Ishikawa (cell line): ENCODE measurements around the gene CXCL14.
A peak's percentile ranks its signal among the peaks of the same experiment; 100 is the strongest.

ENCODE experiments used
- CEBPB ChIP-seq: IDR thresholded peaks from 2 replicates; pipeline ENCODE4 v1.6.1; 2012
- CREB1 ChIP-seq: IDR thresholded peaks from 2 replicates; pipeline ENCODE4 v1.6.1; 2012; ENCODE audit warnings: low read depth
- EGR1 ChIP-seq: IDR thresholded peaks from 2 replicates; pipeline ENCODE4 v1.6.1; 2012
- EP300 ChIP-seq: IDR thresholded peaks from 2 replicates; pipeline ENCODE4 v1.6.1; 2012; ENCODE audit warnings: borderline replicate concordance
- FOXM1 ChIP-seq: IDR thresholded peaks from 2 replicates; pipeline ENCODE4 v1.6.1; 2012; ENCODE audit warnings: low read depth, borderline replicate concordance
- MAX ChIP-seq: IDR thresholded peaks from 2 replicates; pipeline ENCODE4 v1.6.1; 2012
- NFIC ChIP-seq: IDR thresholded peaks from 2 replicates; pipeline ENCODE4 v1.6.1; 2012
- RAD21 ChIP-seq: IDR thresholded peaks from 2 replicates; pipeline ENCODE4 v1.6.1; 2012; ENCODE audit warnings: low read depth
- TAF1 ChIP-seq: IDR thresholded peaks from 2 replicates; pipeline ENCODE4 v1.6.1; 2012; ENCODE audit warnings: low read depth, mild to moderate bottlenecking
- TCF12 ChIP-seq: IDR thresholded peaks from 2 replicates; pipeline ENCODE4 v1.6.1; 2012; ENCODE audit warnings: low read depth
- TEAD4 ChIP-seq: IDR thresholded peaks from 2 replicates; pipeline ENCODE4 v1.6.1; 2012
- YY1 ChIP-seq: IDR thresholded peaks from 2 replicates; pipeline ENCODE4 v1.6.1; 2012; ENCODE audit warnings: low read depth
- ZBTB7A ChIP-seq: IDR thresholded peaks from 2 replicates; pipeline ENCODE4 v1.6.1; 2012; ENCODE audit warnings: low read depth
- TF ChIP-seq, protein P1 (sequence below): IDR thresholded peaks from 2 replicates; pipeline ENCODE4 v1.6.1; 2012
- TF ChIP-seq, protein P2 (sequence below): IDR thresholded peaks from 2 replicates; pipeline ENCODE4 v1.6.1; 2012; ENCODE audit warnings: low read depth, mild to moderate bottlenecking

The CXCL14 gene

GRCh38 chr5:135593886-135594285 lies 15.1 kb upstream of the CXCL14 start:
- TF ChIP-seq TCF12: no peak
- no peak for TF ChIP-seq TEAD4
- TF ChIP-seq CREB1: no peak
- no peak for TF ChIP-seq ZBTB7A
- TF ChIP-seq EP300: no peak
- TF ChIP-seq, protein P1, sequence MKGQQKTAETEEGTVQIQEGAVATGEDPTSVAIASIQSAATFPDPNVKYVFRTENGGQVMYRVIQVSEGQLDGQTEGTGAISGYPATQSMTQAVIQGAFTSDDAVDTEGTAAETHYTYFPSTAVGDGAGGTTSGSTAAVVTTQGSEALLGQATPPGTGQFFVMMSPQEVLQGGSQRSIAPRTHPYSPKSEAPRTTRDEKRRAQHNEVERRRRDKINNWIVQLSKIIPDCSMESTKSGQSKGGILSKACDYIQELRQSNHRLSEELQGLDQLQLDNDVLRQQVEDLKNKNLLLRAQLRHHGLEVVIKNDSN: no peak
- TF ChIP-seq YY1: no peak
- no peak for TF ChIP-seq RAD21
- TF ChIP-seq, protein P2, sequence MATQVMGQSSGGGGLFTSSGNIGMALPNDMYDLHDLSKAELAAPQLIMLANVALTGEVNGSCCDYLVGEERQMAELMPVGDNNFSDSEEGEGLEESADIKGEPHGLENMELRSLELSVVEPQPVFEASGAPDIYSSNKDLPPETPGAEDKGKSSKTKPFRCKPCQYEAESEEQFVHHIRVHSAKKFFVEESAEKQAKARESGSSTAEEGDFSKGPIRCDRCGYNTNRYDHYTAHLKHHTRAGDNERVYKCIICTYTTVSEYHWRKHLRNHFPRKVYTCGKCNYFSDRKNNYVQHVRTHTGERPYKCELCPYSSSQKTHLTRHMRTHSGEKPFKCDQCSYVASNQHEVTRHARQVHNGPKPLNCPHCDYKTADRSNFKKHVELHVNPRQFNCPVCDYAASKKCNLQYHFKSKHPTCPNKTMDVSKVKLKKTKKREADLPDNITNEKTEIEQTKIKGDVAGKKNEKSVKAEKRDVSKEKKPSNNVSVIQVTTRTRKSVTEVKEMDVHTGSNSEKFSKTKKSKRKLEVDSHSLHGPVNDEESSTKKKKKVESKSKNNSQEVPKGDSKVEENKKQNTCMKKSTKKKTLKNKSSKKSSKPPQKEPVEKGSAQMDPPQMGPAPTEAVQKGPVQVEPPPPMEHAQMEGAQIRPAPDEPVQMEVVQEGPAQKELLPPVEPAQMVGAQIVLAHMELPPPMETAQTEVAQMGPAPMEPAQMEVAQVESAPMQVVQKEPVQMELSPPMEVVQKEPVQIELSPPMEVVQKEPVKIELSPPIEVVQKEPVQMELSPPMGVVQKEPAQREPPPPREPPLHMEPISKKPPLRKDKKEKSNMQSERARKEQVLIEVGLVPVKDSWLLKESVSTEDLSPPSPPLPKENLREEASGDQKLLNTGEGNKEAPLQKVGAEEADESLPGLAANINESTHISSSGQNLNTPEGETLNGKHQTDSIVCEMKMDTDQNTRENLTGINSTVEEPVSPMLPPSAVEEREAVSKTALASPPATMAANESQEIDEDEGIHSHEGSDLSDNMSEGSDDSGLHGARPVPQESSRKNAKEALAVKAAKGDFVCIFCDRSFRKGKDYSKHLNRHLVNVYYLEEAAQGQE: no peak
- no peak for TF ChIP-seq EGR1
- TF ChIP-seq NFIC: no peak
- no peak for TF ChIP-seq CEBPB
- TF ChIP-seq MAX: no peak
- no peak for TF ChIP-seq FOXM1
- no peak for TF ChIP-seq TAF1

DNA sequence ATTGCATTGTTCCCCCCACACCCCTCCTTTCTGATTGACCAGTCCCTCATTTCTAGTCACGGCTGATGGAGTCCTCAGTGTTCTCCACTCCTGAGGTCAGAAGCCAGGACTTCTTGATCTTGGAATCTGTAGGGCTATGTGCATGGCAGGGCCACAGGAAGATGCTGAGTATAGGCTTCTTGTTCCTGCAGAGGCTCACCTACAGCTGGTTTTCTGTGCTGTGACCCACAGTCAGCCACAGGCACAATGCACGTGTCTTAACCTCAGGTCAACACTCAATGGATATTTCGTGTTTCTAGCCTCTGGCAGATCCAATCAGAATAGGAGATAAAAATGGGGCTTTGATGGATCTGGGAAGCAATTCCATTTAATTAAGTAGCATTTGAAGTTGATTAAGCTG lies 14.3 kb upstream of the CXCL14 start:
- no peak for TF ChIP-seq YY1
- TF ChIP-seq, protein P2: no peak
- TF ChIP-seq MAX: no peak
- no peak for TF ChIP-seq ZBTB7A
- TF ChIP-seq RAD21: no peak
- TF ChIP-seq TAF1: no peak
- TF ChIP-seq EP300: no peak
- TF ChIP-seq FOXM1: no peak
- no peak for TF ChIP-seq CEBPB
- TF ChIP-seq EGR1: no peak
- TF ChIP-seq, protein P1: no peak
- no peak for TF ChIP-seq TCF12
- TF ChIP-seq CREB1: no peak
- TF ChIP-seq TEAD4: no peak
- TF ChIP-seq NFIC: no peak

GRCh38 chr5:135592312-135593045 lies 13.7 kb upstream of the CXCL14 start:
- no peak for TF ChIP-seq EP300
- TF ChIP-seq YY1: no peak
- no peak for TF ChIP-seq NFIC
- no peak for TF ChIP-seq RAD21
- TF ChIP-seq TAF1: no peak
- no peak for TF ChIP-seq TCF12
- TF ChIP-seq, protein P2: no peak
- TF ChIP-seq ZBTB7A: no peak
- TF ChIP-seq, protein P1: no peak

GRCh38 chr5:135591277-135591676 lies 12.5 kb upstream of the CXCL14 start:
- TF ChIP-seq, protein P1: no peak
- TF ChIP-seq, protein P2: peak; percentile 36; the same call in 1 of the 2 replicates
